Occipital lobe (tissue), 3 donors: Measurements from ENCODE around the gene HEMGN. TPM values are rescaled to one million over a fixed set of nuclear protein-coding genes. Genes with fewer than 3 reads are reported as not detected.

ENCODE experiments used
- DNase-seq: peaks from one replicate; lab custom pipeline; 2025; lab: John Stamatoyannopoulos, UW
- small RNA-seq: library from RNA; depleted of rRNA; stranded (forward); fragments of <200 nt; gene quantifications from one replicate; pipeline ENCODE3, GENCODE V24; 2014
- total RNA-seq: library from RNA; depleted of rRNA; stranded (reverse); fragments of >200 nt; gene quantifications from one replicate; pipeline ENCODE4 v1.2.3, GENCODE V29; 2014

Gene HEMGN
- total RNA-seq, 1 donor from 2014 or later: 3.9 TPM

- DNase-seq: no peak
These were observed 37.0 kb downstream of the HEMGN start for GRCh38 chr9:97900738-97901565.

- DNase-seq: no peak
These were observed 37.8 kb downstream of the HEMGN start for GRCh38 chr9:97900103-97900737.

GRCh38 chr9:97895695-97896332 is 42.2 kb downstream of the HEMGN start:
- DNase-seq: no peak

DNA sequence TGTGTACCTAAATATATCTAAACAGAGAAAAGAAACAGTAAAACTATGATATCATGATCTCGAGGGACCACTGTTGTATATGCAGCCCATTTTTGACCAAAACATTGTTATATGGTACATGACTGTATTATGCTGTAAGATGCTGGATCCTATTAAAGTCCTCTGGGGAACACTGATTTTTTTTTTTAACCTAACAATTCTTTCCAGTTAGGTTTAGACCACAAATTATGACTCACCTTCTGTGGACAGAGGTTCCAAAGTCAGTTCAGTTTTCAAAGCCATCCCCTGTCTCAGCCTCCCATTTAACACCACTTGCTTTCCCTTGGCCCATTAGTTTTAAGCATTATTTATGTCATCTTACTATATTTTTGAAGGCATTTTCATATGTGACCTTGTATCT is 42.8 kb downstream of the HEMGN start:
- no peak for DNase-seq

- no peak for DNase-seq
These were observed 45.6 kb downstream of the HEMGN start for GRCh38 chr9:97892421-97892820.

GRCh38 chr9:97891736-97892135 is 46.2 kb downstream of the HEMGN start:
- no peak for DNase-seq

- no peak for DNase-seq
These were observed 47.8 kb downstream of the HEMGN start for GRCh38 chr9:97889941-97890887.

DNA sequence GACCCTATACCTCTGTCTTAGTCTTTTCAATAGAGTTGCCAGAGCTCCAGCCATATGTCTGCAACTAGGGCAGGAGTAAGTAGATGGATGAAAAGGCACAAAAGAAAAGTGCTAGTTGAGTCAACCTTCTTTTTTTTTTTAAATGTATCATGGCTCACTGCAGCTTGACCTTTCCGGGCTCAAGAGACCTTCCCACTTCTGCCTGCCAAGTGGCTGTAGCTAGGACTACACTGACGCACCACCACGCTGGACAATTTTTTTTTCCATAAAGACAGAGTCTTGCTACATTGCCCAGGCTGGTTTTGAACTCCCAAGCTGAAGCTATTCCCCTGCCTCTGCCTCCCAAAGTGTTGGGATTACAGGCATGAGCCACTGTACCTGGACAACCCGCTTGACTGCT is 57.6 kb downstream of the HEMGN start:
- DNase-seq: no peak

Small RNA genes within 50 kb of the gene (small RNA-seq; reads per million reads assigned to genes)
- not detected for gene RF00019

Other genes with a start within 250 kb of the HEMGN start
- gene XPA, start 240.8 kb downstream of the HEMGN start, total RNA-seq: 20.9 TPM
- gene FOXE1, start 84.9 kb downstream of the HEMGN start, total RNA-seq: not detected
- gene TRMO, start 15.7 kb downstream of the HEMGN start, total RNA-seq: 14.7 TPM
- gene ANP32B, start 45.2 kb upstream of the HEMGN start, total RNA-seq: 3.9 TPM
- 20.9 TPM for gene NANS, start 118.6 kb upstream of the HEMGN start, total RNA-seq
- gene TRIM14, start 181.1 kb upstream of the HEMGN start, total RNA-seq: 2.2 TPM